HL-60 (cell line): ENCODE measurements around the gene NYNRIN.

Experiments
- DNase-seq, 2 experiments: peaks; one replicate each; pipeline ENCODE4 v3.0.0-alpha.2; 2010 to 2020; ENCODE audit warnings: low read depth in 1 of 2, low spot score in 1 of 2
- H3K27ac ChIP-seq: fragments of 250-450 bp; sonication (Bioruptor Pico); replicated peaks from 2 replicates; pipeline ENCODE4 v1.5.1; 2020; ENCODE audit warnings: mild to moderate bottlenecking, moderate library complexity
- H3K27me3 ChIP-seq: fragments of 250-450 bp; sonication (Bioruptor Pico); 2 replicates; pipeline ENCODE4 v1.5.1; 2021; ENCODE audit warnings: mild to moderate bottlenecking, moderate library complexity; ENCODE audit not compliant: insufficient read depth, poor library complexity, severe bottlenecking
- H3K4me3 ChIP-seq: replicated peaks from 2 replicates; pipeline ENCODE4 v1.5.1; 2011; ENCODE audit warnings: mild to moderate bottlenecking, control low read depth, low read length; ENCODE audit not compliant: insufficient read depth
- CTCF ChIP-seq: IDR thresholded peaks from one replicate; pipeline ENCODE4 v1.5.1; 2011; ENCODE audit warnings: low read length, control low read depth, inconsistent platforms; ENCODE audit not compliant: insufficient read depth
- GABPA ChIP-seq: IDR thresholded peaks from 2 replicates; pipeline ENCODE4 v1.6.1; 2012; ENCODE audit warnings: low read depth
- POLR2AphosphoS5 ChIP-seq: IDR thresholded peaks from 2 replicates; pipeline ENCODE4 v1.6.1; 2012; ENCODE audit warnings: low read depth
- REST ChIP-seq: IDR thresholded peaks from 2 replicates; pipeline ENCODE4 v1.6.1; 2012; ENCODE audit warnings: low read depth; ENCODE audit not compliant: insufficient replicate concordance
- SPI1 ChIP-seq: IDR thresholded peaks from 2 replicates; pipeline ENCODE4 v1.6.1; 2012; ENCODE audit warnings: low read depth, mild to moderate bottlenecking, borderline replicate concordance

NYNRIN gene

GRCh38 chr14:24378327-24378726 is 20.5 kb upstream of the NYNRIN start:
- TF ChIP-seq REST (no peak), SPI1 (no peak), GABPA (no peak), CTCF (no peak), POLR2AphosphoS5 (no peak)
- no peaks in the 10 kb centered on the region for H3K27me3 ChIP-seq
- no peak for DNase-seq
- no peak overlapping the region for H3K27ac ChIP-seq
- no peak overlapping the region for H3K4me3 ChIP-seq

- TF ChIP-seq REST (no peak), SPI1 (no peak), POLR2AphosphoS5 (no peak), CTCF (no peak), GABPA (no peak)
- no peak for DNase-seq
- no peak overlapping the region for H3K4me3 ChIP-seq
- H3K27me3 ChIP-seq, result no peaks in the 10 kb centered on the region
- no peak overlapping the region for H3K27ac ChIP-seq
Measured at GRCh38 chr14:24378981-24379906, 19.6 kb upstream of the NYNRIN start.

- Histone ChIP-seq H3K27me3 (no peaks in the 10 kb centered on the region), H3K4me3 (no peak overlapping the region), H3K27ac (no peak overlapping the region)
- TF ChIP-seq SPI1 (no peak), GABPA (no peak), CTCF (no peak), POLR2AphosphoS5 (no peak), REST (no peak)
- DNase-seq, result no peak
Measured at GRCh38 chr14:24379907-24380730, 18.7 kb upstream of the NYNRIN start.
